HUDEP-2 (cell line): ENCODE data around the gene TMEM38A.

Experiments
- DNase-seq, 76 experiments: peaks; one replicate each; lab custom pipeline; 2025; ENCODE audit not compliant: unreplicated experiment in 76 of 76; lab: John Stamatoyannopoulos, UW

The TMEM38A gene, protein sequence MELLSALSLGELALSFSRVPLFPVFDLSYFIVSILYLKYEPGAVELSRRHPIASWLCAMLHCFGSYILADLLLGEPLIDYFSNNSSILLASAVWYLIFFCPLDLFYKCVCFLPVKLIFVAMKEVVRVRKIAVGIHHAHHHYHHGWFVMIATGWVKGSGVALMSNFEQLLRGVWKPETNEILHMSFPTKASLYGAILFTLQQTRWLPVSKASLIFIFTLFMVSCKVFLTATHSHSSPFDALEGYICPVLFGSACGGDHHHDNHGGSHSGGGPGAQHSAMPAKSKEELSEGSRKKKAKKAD

GRCh38 chr19:16660763-16661479 lies at the start of gene TMEM38A:
Gene TMEM38A, plus strand, starts transcription at chr19:16661139. Its CDS starts 79 bp downstream, at chr19:16661218.
- peak in 39 of 76 experiments; percentile 14 to 62 (median 36) for DNase-seq

GRCh38 chr19:16612636-16613035 lies 48.3 kb upstream of the TMEM38A start:
- DNase-seq, result no peak

GRCh38 chr19:16613841-16614240 lies 47.1 kb upstream of the TMEM38A start:
- no peak for DNase-seq

- no peak for DNase-seq
Measured at GRCh38 chr19:16614941-16615340, 46.0 kb upstream of the TMEM38A start.

DNA sequence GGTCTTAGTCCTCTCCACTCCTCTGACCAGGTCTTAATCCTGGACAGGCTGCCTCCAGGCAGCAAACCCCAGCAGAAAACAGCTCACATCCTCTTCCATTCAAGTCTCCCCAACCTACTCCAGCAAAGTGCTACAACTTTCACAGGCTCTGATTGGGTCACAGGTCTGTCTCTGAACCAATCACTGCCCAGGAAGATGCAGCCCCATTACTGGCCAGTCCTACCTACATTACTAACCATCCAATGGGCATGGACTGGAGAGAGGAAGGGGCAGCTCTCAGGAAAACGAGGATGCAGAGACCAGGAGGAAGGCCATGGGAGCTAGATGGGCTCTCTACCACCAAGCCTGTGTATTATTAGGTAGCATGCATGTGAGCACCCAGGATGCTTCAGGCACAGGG lies 45.1 kb upstream of the TMEM38A start:
- no peak for DNase-seq

DNA sequence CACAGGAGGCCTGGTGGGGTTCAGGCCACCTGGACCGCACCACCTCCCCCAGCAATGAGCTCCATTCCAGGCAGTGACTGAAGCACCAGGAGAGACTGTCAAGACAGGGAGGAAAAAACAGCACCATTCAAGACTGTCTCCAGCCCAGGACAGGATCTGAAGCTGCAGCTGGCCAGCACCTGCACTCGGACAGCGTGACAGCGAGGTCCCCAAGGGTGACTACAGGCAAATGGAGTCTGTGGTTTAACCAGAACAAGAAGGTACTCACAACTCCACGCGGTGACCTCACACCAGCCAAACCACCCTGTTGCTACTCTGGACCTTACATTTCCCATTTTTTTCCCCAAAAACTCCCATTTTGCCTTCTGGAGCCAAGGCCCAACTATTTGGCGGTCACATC lies 42.7 kb upstream of the TMEM38A start:
- DNase-seq, result no peak

DNA sequence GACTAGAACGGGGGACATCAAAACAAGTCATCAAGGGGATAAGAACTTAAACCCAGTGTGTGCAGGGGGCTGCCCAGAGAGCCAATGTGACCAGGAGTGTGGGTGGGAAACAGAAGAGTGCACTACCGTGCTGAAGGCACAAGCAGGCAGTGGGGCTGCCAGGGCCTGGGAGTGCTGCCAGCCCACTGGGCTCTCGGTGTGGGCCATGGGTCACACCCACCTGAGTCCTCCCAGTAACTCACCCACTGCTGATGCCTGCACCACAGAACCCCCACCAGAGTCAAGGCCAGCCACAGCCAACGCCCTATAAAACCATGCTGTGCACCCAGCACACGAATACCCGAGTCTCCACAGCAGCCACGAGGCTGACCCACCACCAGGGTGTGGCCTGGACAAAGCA lies 41.5 kb upstream of the TMEM38A start:
- peak in 55 of 76 experiments; percentile 19 to 70 (median 45) for DNase-seq

- peak in 4 of 76 experiments; percentile 12 to 33 (median 17) for DNase-seq
Measured at GRCh38 chr19:16620018-16620417, 40.9 kb upstream of the TMEM38A start.

DNA sequence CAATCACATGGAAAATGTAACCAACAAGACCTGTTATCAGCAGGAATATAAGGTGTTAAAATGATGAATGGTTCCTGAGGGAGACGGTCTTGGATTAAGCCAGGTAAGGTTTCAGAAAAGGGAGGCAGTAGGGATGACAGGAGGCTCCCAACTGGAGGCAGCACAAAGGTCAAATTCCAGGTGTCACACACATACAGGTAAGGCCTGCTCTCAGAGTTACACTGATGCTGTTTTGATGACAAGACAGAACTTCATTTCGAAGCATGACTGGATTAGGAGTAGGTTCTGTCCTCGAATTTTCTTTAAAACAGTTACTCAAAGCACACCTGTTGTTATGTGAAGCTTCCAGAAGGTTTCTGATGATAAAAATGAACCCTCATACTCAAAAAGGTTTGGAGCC lies 40.4 kb upstream of the TMEM38A start:
- no peak for DNase-seq

- DNase-seq, result no peak
Measured at GRCh38 chr19:16621165-16621800, 39.7 kb upstream of the TMEM38A start.

- DNase-seq, result no peak
Measured at GRCh38 chr19:16623066-16623465, 37.9 kb upstream of the TMEM38A start.

- no peak for DNase-seq
Measured at GRCh38 chr19:16623576-16623975, 37.4 kb upstream of the TMEM38A start.

DNA sequence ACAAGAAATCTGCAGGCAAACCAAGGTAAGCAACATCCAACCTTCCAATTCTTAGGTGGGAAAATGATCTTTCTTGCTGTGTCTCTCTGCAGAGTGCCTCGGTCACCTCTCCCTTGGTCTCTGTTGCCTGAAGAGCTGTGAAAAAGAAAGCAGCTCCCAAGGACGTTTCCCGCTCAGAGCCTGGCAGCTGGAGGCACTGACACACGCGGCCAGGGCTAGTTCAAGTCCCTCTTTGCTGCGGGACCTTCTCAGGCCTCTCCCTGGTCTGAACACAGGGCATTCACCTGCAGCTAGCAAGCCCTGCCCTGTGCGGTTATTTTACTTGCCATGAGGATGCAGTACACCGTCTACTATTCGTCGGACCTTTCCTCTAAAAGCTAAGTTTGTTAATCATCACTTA lies 36.7 kb upstream of the TMEM38A start:
- DNase-seq, result no peak

- DNase-seq, result no peak
Measured at GRCh38 chr19:16625163-16625958, 35.6 kb upstream of the TMEM38A start.

GRCh38 chr19:16626796-16627192 lies 34.1 kb upstream of the TMEM38A start:
- DNase-seq, result no peak

- peak in 3 of 76 experiments; percentile 8 to 27 (median 13) for DNase-seq
Measured at GRCh38 chr19:16627193-16627927, 33.6 kb upstream of the TMEM38A start.

GRCh38 chr19:16627928-16628182 lies 33.1 kb upstream of the TMEM38A start:
- DNase-seq, result no peak

- peak in 74 of 76 experiments; percentile 64 to 99 (median 95) for DNase-seq
Measured at GRCh38 chr19:16628183-16628983, 32.6 kb upstream of the TMEM38A start, which contains the start of gene MED26. Gene MED26, minus strand, starts transcription at chr19:16628204. Its CDS starts 261 bp downstream, at chr19:16627943.

- DNase-seq, result peak in 54 of 76 experiments; percentile 17 to 73 (median 42)
Measured at GRCh38 chr19:16628984-16629691, 31.8 kb upstream of the TMEM38A start.
